H1 (cell line): ENCODE results near the gene RRP1.

ENCODE experiments used
- CTCF ChIP-seq, 3 experiments: IDR thresholded peaks; 1 replicate in 2 of 3; 2 replicates in 1 of 3; pipeline versions ENCODE4 v1.5.1 to v1.6.1; 2011; ENCODE audit warnings: low read length in 3 of 3, mild to moderate bottlenecking in 3 of 3, inconsistent platforms in 2 of 3, low read depth in 1 of 3, moderate library complexity in 1 of 3; ENCODE audit not compliant: insufficient read depth in 1 of 3; ENCODE audit errors: control extremely low read depth in 1 of 3
- SIN3A ChIP-seq, 2 experiments: IDR thresholded peaks in 1 of 2; conservative IDR thresholded peaks in 1 of 2; 2 replicates each; pipeline ENCODE4 v1.6.1; 2011 to 2012; ENCODE audit warnings: low read length in 2 of 2, improper control_type of control experiment in 1 of 2, low read depth in 1 of 2, mild to moderate bottlenecking in 1 of 2
- SIX5 ChIP-seq: IDR thresholded peaks from 2 replicates; pipeline ENCODE4 v1.6.1; 2011; ENCODE audit warnings: mild to moderate bottlenecking, low read depth, low read length

- TF ChIP-seq SIX5: no peak
- no peak for TF ChIP-seq CTCF (IDR thresholded peaks at IDR 0.05; ENCODE audit: control extremely low read depth in 1 of 3, insufficient read depth in 1 of 3, low read depth in 1 of 3, low read length in 3 of 3)
- TF ChIP-seq SIN3A (conservative IDR thresholded peaks at IDR 0.05 in 1 of 2, IDR thresholded peaks at IDR 0.05 in 1 of 2; ENCODE audit: low read depth in 1 of 2, low read length in 2 of 2): no peak
These were observed 28.0 kb downstream of the RRP1 start for GRCh38 chr21:43817157-43818086.
